Small intestine (tissue), 7 donors: ENCODE data around the gene PAX8. TPM values are rescaled to one million over a fixed set of nuclear protein-coding genes. Genes with fewer than 3 reads are reported as not detected.
A peak's percentile ranks its signal among the peaks of the same experiment; 100 is the strongest.
"Not testable (repeated sequence)": the region's sequence is repeated elsewhere in the genome, so short reads cannot be mapped to it uniquely, and the experiment has no call there.

ENCODE experiments used
- DNase-seq, 2 donors: peaks; one replicate each; pipeline versions ENCODE4 v3.0.0 to v3.0.0-alpha.2; 2013
- FAIRE-seq: peaks from 2 replicates; lab custom pipeline; 2012; peaks lifted over from hg19 to GRCh38; lab: Jason Lieb, UNC
- H3K27ac ChIP-seq, 3 donors: one replicate each; pipeline ENCODE4 v1.5.1; 2013; ENCODE audit warnings: low read length in 2 of 3, mild to moderate bottlenecking in 2 of 3, control low read depth in 1 of 3, inconsistent platforms in 1 of 3, low read depth in 1 of 3, moderate library complexity in 1 of 3
- H3K27me3 ChIP-seq, 3 donors: one replicate each; pipeline ENCODE4 v1.6.1; 2013; ENCODE audit warnings: low read length in 3 of 3, inconsistent platforms in 1 of 3; ENCODE audit not compliant: control insufficient read depth in 3 of 3, insufficient read depth in 3 of 3
- H3K36me3 ChIP-seq, 3 donors: one replicate each; pipeline ENCODE4 v1.6.1; 2013; ENCODE audit warnings: low read length in 3 of 3, inconsistent platforms in 1 of 3, low read depth in 1 of 3, mild to moderate bottlenecking in 1 of 3, moderate library complexity in 1 of 3; ENCODE audit not compliant: control insufficient read depth in 3 of 3, insufficient read depth in 2 of 3
- H3K4me1 ChIP-seq, 3 donors: one replicate each; pipeline ENCODE4 v1.6.1; 2013; ENCODE audit warnings: low read length in 2 of 3, inconsistent platforms in 1 of 3, low read depth in 1 of 3, mild to moderate bottlenecking in 1 of 3, moderate library complexity in 1 of 3; ENCODE audit not compliant: control insufficient read depth in 3 of 3, insufficient read depth in 2 of 3
- H3K4me3 ChIP-seq, 3 donors: one replicate each; pipeline ENCODE4 v1.5.1; 2013; ENCODE audit warnings: low read length in 3 of 3, control low read depth in 1 of 3, inconsistent platforms in 1 of 3, low read depth in 1 of 3, mild to moderate bottlenecking in 1 of 3, moderate library complexity in 1 of 3
- H3K9me3 ChIP-seq, 2 donors: one replicate each; pipeline ENCODE4 v1.6.1; 2013; ENCODE audit warnings: low read depth in 1 of 2, low read length in 1 of 2; ENCODE audit not compliant: control insufficient read depth in 2 of 2, insufficient read depth in 1 of 2
- WGBS, 3 donors: extraction: QIAGEN DNeasy Blood & Tissue Kit; methylation state at CpG; one replicate each; pipeline ENCODE4 v1.1.7; 2013; 5-methylcytosine and 5-hydroxymethylcytosine counted together
- polyA plus RNA-seq, 4 donors: library from polyadenylated mRNA; stranded (reverse) in 3 of 4; unstranded in 1 of 4; fragments of 200-250 nt in 3 of 4; fragments of 120-200 nt in 1 of 4; gene quantifications; one replicate each; pipeline versions ENCODE4 v1.2.1 to v1.2.3, GENCODE V29; 2013
- donor health status: healthy with polysubstance abuse.
- donor health status: control.
- donor health status: control.
- donor health status: Bipolar disorder and iron deficiency.
- donor health status: healthy.

Gene PAX8
- polyA plus RNA-seq, 4 donors = 0.45 to 5.5 (median 2.5) TPM

DNA sequence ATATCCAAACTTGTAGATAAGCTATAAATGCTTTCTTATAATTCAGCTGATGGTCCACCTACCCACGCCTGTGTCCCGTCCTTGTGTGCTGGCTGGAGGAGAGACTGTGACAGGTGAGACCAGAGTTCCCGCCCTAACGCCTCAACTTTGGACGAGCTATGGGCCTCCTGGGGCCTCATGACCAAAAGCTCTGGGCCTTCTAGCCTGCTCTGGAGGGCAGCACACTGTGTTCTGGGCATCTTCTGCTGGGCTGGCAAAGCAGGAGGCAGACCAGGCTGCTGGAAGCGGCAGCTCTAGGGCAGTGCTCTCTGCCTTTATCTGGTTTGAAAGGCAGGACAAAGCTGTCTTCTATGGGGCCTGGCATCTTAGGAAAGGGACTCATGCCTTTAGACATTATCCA is 26.0 kb upstream of the PAX8 start:
- DNase-seq (no peak), FAIRE-seq (no peak)
- no peaks in the 10 kb centered on the region for H3K27me3 ChIP-seq
- H3K36me3 ChIP-seq = no peaks in the 10 kb centered on the region
- 85 to 88% (median 86%) methylated on average over 6 of the region's 6 CpGs for WGBS, 3 donors
- H3K4me3 ChIP-seq = no peak overlapping the region
- no peaks in the 10 kb centered on the region for H3K9me3 ChIP-seq
- no peak overlapping the region for H3K27ac ChIP-seq
- H3K4me1 ChIP-seq = no peaks in the 10 kb centered on the region

DNA sequence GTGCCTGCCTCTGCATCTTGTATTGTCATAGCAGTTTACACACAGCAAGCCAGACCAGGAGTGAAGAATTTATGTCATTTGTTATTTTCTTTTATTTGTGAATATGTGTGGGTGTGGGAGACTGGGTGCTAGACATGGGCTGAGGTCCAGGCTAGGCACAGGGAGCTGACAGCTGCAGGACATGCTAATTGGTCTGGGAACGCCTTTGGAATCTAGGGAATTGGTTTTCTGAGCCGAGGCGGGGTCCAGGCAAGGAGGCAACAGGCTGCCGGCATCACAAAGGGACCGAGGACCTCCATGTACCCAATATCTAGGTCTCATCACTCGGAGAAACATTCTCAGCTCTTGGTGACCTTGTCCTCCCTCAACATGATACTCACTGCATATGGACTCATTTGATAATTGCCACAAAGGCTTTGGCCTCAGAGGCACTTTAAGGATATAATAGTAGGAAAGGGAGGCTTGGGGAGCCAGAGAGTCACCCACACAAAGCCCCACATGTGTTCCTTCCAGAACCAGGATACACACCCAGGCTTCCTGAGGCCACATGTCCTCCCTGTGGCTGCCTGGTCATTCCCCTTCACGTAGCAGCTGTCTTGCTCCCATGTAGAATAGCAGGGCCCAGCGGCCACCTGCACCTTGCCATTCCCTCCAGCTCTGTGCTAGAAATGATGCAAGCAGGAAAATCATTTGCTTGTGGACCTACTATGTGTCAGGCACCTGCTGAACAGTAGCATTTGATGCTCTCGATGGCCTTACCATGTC is 23.7 kb upstream of the PAX8 start:
- not testable (repeated sequence) for H3K9me3 ChIP-seq, FAIRE-seq, H3K27ac ChIP-seq, H3K36me3 ChIP-seq, DNase-seq, H3K27me3 ChIP-seq, H3K4me3 ChIP-seq, H3K4me1 ChIP-seq
- WGBS, 3 donors = 69 to 86% (median 77%) methylated on average over 9 of the region's 9 CpGs

DNA sequence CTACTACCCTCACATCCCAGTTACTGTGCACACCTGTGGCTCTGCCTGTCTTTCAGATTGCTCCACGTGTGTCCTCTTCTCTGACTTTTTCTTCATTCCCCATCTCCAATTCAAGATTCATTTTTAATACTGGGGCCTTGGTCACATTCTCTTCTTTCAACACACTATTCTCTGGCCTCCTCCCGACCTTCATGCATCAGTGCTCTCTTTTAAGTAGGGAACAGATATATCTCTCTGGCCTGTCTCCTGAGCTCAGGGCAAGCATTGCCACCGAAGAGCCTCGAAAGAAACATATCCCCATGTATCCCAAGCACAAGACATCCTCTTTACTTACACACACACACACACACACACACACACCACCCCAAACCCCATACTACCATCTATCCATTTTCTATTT is 21.6 kb upstream of the PAX8 start:
- Histone ChIP-seq H3K27ac (no peak overlapping the region), H3K4me3 (no peak overlapping the region), H3K36me3 (no peaks in the 10 kb centered on the region), H3K4me1 (no peaks in the 10 kb centered on the region), H3K27me3 (no peaks in the 10 kb centered on the region), H3K9me3 (peaks cover 0 to 2% of the 10 kb centered on the region in 2 donors)
- DNase-seq = no peak
- WGBS, 3 donors = 86 to 96% (median 89%) methylated on average over 4 of the region's 4 CpGs
- FAIRE-seq = no peak

DNA sequence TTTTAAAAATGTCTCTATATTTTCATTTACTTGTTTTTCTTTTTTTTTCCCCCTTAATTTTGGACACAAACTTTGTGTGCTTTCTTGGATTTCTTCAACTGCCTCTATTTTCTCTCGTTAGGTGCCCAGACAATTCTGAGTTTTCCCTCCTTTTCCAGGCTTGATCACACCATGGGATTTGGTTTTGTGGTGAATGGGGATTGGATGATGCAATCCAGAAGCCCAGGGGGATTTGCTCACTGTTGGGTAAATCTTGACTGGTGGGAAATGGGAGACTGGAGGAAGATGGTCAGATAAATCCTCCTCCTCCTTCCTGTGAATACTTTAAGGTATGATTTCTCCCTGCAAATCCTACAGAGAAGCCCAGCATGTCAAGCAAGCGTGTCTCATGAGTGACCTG is 19.5 kb upstream of the PAX8 start:
- no peak overlapping the region for H3K4me3 ChIP-seq
- no peaks in the 10 kb centered on the region for H3K4me1 ChIP-seq
- H3K27me3 ChIP-seq = no peaks in the 10 kb centered on the region
- no peak for FAIRE-seq
- no peak for DNase-seq
- no peak overlapping the region for H3K27ac ChIP-seq
- peaks cover 0 to 2% of the 10 kb centered on the region in 2 donors for H3K9me3 ChIP-seq
- no peaks in the 10 kb centered on the region for H3K36me3 ChIP-seq
- WGBS, 3 donors = 83 to 95% (median 93%) methylated on average over 2 of the region's 2 CpGs

DNA sequence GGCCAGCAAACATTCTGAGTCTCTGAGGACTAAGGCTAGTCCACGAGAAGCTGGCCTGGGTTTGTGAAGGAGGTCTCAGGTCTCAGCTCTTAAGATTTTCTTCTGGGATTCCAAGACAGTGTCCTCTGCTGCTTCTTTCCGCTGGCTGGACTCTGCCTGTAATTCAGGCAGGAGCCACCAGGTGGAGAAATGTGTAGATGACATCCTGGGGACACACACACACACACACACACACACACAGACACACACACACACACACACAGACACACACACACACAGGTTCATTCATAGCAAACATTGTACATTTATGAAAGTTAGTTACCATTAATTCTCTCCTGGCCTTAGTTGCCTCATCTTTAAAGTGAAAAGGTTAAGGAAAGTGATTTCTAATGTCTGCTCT is 18.9 kb upstream of the PAX8 start:
- H3K27ac ChIP-seq, H3K9me3 ChIP-seq, H3K4me1 ChIP-seq, H3K27me3 ChIP-seq, H3K4me3 ChIP-seq, FAIRE-seq, H3K36me3 ChIP-seq: not testable (repeated sequence)
- DNase-seq = peak; percentile 37 to 44
- WGBS, 3 donors = 16 to 36% (median 24%) methylated on average over 2 of the region's 2 CpGs

DNA sequence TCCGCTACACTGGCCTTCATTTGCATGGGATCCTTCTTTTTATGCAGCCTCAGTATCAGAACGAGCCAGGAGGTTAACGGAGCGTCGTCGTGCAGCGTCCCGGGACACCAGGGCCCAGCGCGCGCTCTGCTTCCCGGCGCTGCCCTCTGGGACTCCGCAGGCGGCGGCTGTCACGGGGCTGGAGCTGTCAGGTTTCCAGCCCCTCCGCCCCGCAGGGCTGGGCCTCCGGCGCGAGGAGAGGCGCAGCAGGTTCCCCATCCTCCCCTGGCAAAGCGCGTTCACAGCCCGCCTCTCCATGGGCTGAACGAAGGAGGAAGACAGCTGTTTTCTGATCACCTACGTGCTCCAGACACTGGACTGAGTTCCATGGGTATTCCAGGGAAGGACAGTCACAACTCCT is 12.5 kb upstream of the PAX8 start:
- peaks cover 0 to 37% (median 0%) of the 10 kb centered on the region in 3 donors for H3K4me1 ChIP-seq
- H3K9me3 ChIP-seq = no peaks in the 10 kb centered on the region
- H3K36me3 ChIP-seq = no peaks in the 10 kb centered on the region
- H3K27ac ChIP-seq = peak overlapping the region in 1 of 3 donors; percentile 5
- no peaks in the 10 kb centered on the region for H3K27me3 ChIP-seq
- no peak for FAIRE-seq
- H3K4me3 ChIP-seq = no peak overlapping the region
- DNase-seq = peak; percentile 17 to 76
- 27 to 35% (median 29%) methylated on average over 23 to 28 of the region's 28 CpGs for WGBS, 3 donors

DNA sequence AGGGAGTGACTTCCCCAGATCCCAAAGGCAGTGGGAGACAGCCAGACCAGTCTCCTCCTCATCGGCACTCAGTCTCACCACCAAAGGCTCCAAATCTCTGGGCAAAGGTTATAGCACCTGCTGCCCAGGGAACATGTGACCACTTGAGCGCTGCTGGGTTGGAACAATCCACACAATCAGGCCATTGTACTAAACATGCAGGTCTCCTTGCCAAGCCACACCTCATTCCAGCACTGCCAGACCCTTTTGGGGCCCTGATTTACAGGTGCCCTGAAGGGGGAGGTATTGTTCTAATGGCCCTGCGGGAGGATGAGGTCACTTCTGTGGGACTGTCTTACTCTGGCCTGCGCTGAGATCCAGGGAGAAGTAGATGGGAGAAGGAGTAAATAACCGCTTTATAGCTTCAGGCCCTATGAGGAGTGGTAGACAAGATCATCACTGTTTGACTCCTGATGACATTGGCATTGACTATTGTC is 10.0 kb upstream of the PAX8 start:
- H3K4me3 ChIP-seq, H3K27me3 ChIP-seq, FAIRE-seq, H3K36me3 ChIP-seq, H3K9me3 ChIP-seq: not testable (repeated sequence)
- Histone ChIP-seq H3K27ac (peak overlapping the region in 2 of 3 donors; percentile 78 to 91), H3K4me1 (peaks cover 0 to 54% (median under 1%) of the 10 kb centered on the region in 3 donors)
- 17 to 61% (median 41%) methylated on average over 5 of the region's 5 CpGs for WGBS, 3 donors
- peak; percentile 83 to 85 for DNase-seq

DNA sequence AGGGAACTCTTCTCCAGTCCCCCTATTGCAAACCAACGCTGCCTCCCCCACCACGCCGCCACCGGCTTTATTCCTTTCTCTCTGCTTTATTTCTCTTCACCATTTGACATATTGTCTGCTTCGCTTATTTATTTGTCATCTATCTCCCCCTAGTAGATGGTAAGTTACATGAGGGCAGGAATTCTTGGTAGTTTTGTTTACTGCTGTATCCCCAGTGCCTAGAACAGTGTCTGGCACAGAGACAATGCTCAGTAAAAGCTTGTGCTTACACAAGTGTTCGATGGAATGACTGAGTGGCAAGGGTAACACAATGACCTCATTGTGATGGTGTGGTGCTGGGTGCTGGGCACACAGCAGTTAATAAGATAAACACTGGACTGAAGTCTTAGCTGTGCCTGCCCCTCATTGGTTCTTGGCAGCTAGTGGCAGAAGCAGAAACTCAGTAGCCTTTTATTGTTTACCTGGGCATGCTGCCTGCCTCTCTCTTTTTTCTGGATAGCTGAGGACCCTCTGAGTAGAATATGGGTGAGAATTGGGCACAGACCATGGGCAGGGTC is 9.5 kb upstream of the PAX8 start:
- 29 to 37% (median 34%) methylated on average over 4 of the region's 6 CpGs for WGBS, 3 donors
- DNase-seq = peak in 1 of 2 donors; percentile 60
- H3K27ac ChIP-seq = peak overlapping the region in 2 of 3 donors; percentile 78 to 91

More for the DNA sequence above, 9.5 kb upstream of the PAX8 start:
- H3K4me1 ChIP-seq = peaks cover 0 to 60% (median 2%) of the 10 kb centered on the region in 3 donors
- H3K9me3 ChIP-seq, H3K4me3 ChIP-seq, H3K36me3 ChIP-seq, H3K27me3 ChIP-seq, FAIRE-seq: not testable (repeated sequence)
